Karpas-422 (cell line): ENCODE results near the gene GRM4. TPM values are rescaled to one million over a fixed set of nuclear protein-coding genes. Genes with fewer than 3 reads are reported as not detected.

Source experiments
- DNase-seq: peaks from one replicate; pipeline ENCODE4 v3.0.0-alpha.2; 2015
- H2AFZ ChIP-seq: fragments of 200-600 bp; sonication (generic); 2 replicates; pipeline ENCODE4 v1.6.1; 2014; ENCODE audit warnings: antibody characterized with exemption, low read length, mixed read lengths
- H3K27ac ChIP-seq: fragments of 200-600 bp; sonication (generic); 2 replicates; pipeline ENCODE4 v1.5.1; 2014; ENCODE audit warnings: mild to moderate bottlenecking, low read length, moderate library complexity
- H3K27me3 ChIP-seq: fragments of 200-600 bp; sonication (generic); 2 replicates; pipeline ENCODE4 v1.6.1; 2014; ENCODE audit warnings: low read length, mixed read lengths
- H3K36me3 ChIP-seq: fragments of 200-600 bp; sonication (generic); 2 replicates; pipeline ENCODE4 v1.6.1; 2014; ENCODE audit warnings: low read length, mixed read lengths; ENCODE audit not compliant: insufficient read depth
- H3K4me1 ChIP-seq: fragments of 200-600 bp; sonication (generic); 2 replicates; pipeline ENCODE4 v1.6.1; 2014; ENCODE audit warnings: mild to moderate bottlenecking, low read length, mixed read lengths
- H3K4me2 ChIP-seq: fragments of 200-600 bp; sonication (generic); 2 replicates; pipeline ENCODE4 v1.6.1; 2014; ENCODE audit warnings: low read length, low read depth, mild to moderate bottlenecking; ENCODE audit not compliant: poor library complexity, severe bottlenecking
- H3K4me3 ChIP-seq: fragments of 200-600 bp; sonication (generic); 2 replicates; pipeline ENCODE4 v1.5.1; 2014; ENCODE audit warnings: mild to moderate bottlenecking, antibody characterized with exemption, low read length, mixed read lengths
- H3K79me2 ChIP-seq: fragments of 200-600 bp; sonication (generic); 2 replicates; pipeline ENCODE4 v1.6.1; 2014; ENCODE audit warnings: mild to moderate bottlenecking, low read length, mixed read lengths
- H3K9ac ChIP-seq: fragments of 200-600 bp; sonication (generic); 2 replicates; pipeline ENCODE4 v1.6.0; 2014; ENCODE audit warnings: low read length
- H3K9me2 ChIP-seq: fragments of 200-600 bp; sonication (generic), shearing (Covaris generic); replicated peaks from 2 replicates; pipeline ENCODE4 v1.6.0; 2014; ENCODE audit warnings: mild to moderate bottlenecking, low read length, moderate library complexity; ENCODE audit not compliant: insufficient read depth
- H3K9me3 ChIP-seq: fragments of 300-700, 200-600 bp; sonication (generic); 2 replicates; pipeline ENCODE4 v1.6.1; 2014; ENCODE audit warnings: low read length, mixed read lengths
- H4K20me1 ChIP-seq: fragments of 200-600 bp; sonication (generic); 2 replicates; pipeline ENCODE4 v1.6.1; 2014; ENCODE audit warnings: mild to moderate bottlenecking, antibody characterized with exemption, low read length, low read depth; ENCODE audit not compliant: insufficient read depth
- total RNA-seq: library from RNA; depleted of rRNA; stranded (reverse); fragments of >200 nt; shearing (Covaris generic); gene quantifications from 2 replicates; pipeline ENCODE4 v1.2.3, GENCODE V29; 2014; ENCODE audit warnings: low replicate concordance

Gene GRM4
- total RNA-seq, 1 experiment from 2014 or later = not detected

DNA sequence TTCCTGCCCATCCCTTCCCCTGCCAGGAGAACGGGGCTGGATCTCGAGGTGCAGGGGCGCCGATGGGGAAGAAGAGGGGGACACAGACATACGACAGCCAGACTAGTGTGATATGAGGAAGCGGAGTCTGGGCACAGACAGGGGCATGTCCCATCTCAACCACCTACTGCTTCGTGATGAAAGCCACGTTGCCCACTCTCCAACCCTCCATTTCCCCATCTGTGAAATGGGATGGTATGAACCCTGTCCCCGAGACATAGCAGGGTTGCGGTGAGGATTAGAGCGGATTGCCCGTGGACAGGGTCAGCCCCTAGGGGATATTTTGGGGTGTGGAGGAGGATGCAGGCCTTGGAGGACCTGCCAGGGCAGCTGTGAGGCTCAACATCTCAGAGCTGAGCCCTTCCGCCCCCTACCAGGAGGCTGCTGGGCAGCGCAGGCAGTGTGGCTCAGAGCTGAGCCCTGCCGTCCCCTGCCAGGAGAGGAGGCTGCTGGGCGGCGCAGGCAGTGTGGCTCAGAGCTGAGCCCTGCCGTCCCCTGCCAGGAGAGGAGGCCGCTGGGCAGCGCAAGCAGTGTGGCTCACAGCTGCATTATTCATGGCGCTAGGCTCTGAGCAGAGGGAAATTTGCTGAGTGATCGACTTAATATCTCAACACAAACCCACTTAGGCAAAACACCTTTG, 71.7 kb downstream of the GRM4 start:
- Histone ChIP-seq H3K79me2 (no peaks in the 10 kb centered on the region), H3K9me2 (no peaks in the 10 kb centered on the region), H3K27ac (no peak overlapping the region), H3K27me3 (no peaks in the 10 kb centered on the region), H4K20me1 (no peaks in the 10 kb centered on the region), H3K9me3 (peaks cover 16% of the 10 kb centered on the region), H3K4me2 (no peak overlapping the region), H3K9ac (no peak overlapping the region), H3K36me3 (no peaks in the 10 kb centered on the region), H3K4me3 (no peak overlapping the region), H3K4me1 (no peaks in the 10 kb centered on the region), H2AFZ (no peak overlapping the region)
- no peak for DNase-seq

DNA sequence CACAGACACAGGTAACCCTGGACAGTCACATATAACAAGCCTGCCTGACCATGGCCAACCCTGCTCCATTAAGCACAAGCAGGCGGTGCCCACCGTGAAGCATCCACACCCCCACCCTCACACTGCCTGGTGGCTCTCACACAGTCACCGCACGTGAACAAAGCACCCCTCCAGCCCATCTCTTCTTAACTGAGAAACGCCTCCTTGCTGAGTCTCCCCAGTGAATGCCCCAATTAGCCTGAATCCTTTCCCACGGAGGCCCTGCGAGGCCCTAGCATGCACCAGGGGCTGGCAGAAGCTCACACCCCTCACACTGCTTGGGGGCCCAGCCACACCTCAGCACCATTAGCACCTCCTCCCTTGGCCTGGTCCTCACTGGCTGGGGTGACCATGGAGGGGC, 72.3 kb downstream of the GRM4 start:
- Histone ChIP-seq H3K27me3 (no peaks in the 10 kb centered on the region), H3K36me3 (no peaks in the 10 kb centered on the region), H3K9ac (no peak overlapping the region), H3K9me2 (no peaks in the 10 kb centered on the region), H2AFZ (no peak overlapping the region), H4K20me1 (no peaks in the 10 kb centered on the region), H3K4me3 (no peak overlapping the region), H3K27ac (no peak overlapping the region), H3K4me1 (no peaks in the 10 kb centered on the region), H3K79me2 (no peaks in the 10 kb centered on the region), H3K9me3 (peaks cover 16% of the 10 kb centered on the region), H3K4me2 (no peak overlapping the region)
- DNase-seq = no peak

DNA sequence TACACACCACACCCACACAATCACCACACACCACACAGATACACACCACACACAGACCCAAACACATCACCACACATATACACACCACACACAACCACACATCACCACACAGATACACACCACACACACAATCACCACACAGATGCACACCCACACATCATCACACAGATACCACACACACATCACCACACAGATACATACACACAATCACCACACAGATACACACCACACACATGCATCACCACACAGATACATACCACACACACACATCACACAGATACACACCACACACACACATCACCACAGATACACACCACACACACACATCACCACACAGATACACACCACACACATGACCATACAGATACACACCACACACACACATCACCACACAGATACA, 73.2 kb downstream of the GRM4 start:
- H3K9ac ChIP-seq = no peak overlapping the region
- no peaks in the 10 kb centered on the region for H3K27me3 ChIP-seq
- no peaks in the 10 kb centered on the region for H3K79me2 ChIP-seq
- H3K4me3 ChIP-seq = 0 out of 2 replicates have a peak overlapping the region, but pooled peaks have one; percentile 18
- H3K9me2 ChIP-seq = no peaks in the 10 kb centered on the region
- no peak overlapping the region for H2AFZ ChIP-seq
- no peaks in the 10 kb centered on the region for H3K36me3 ChIP-seq
- peaks cover 16% of the 10 kb centered on the region for H3K9me3 ChIP-seq
- H4K20me1 ChIP-seq = no peaks in the 10 kb centered on the region
- H3K27ac ChIP-seq = no peak overlapping the region
- H3K4me1 ChIP-seq = no peaks in the 10 kb centered on the region
- H3K4me2 ChIP-seq = no peak overlapping the region
- DNase-seq = no peak

DNA sequence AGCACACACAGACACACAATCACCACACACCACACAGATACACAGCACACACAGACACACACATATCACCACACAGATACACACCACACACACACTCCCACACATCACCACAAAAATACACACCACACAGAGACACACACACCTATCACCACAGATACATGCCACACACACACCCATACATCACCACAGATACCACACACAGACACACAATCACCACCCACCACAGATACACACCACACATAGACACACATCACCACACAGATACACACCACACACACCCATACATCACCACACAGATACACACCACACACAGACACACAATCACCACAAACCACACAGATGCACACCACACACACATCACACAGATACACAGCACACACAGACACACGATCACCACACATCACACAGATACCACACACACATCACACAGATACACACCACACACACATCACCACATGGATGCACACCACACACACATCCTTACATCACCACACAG, 74.0 kb downstream of the GRM4 start:
- H3K79me2 ChIP-seq = no peaks in the 10 kb centered on the region
- no peak overlapping the region for H3K9ac ChIP-seq
- no peak overlapping the region for H3K4me3 ChIP-seq
- H3K9me3 ChIP-seq = peaks cover 16% of the 10 kb centered on the region
- no peak overlapping the region for H3K27ac ChIP-seq
- H3K27me3 ChIP-seq = no peaks in the 10 kb centered on the region
- no peaks in the 10 kb centered on the region for H4K20me1 ChIP-seq
- H2AFZ ChIP-seq = no peak overlapping the region
- H3K9me2 ChIP-seq = no peaks in the 10 kb centered on the region
- H3K4me2 ChIP-seq = no peak overlapping the region
- H3K4me1 ChIP-seq = no peaks in the 10 kb centered on the region
- no peaks in the 10 kb centered on the region for H3K36me3 ChIP-seq
- no peak for DNase-seq

DNA sequence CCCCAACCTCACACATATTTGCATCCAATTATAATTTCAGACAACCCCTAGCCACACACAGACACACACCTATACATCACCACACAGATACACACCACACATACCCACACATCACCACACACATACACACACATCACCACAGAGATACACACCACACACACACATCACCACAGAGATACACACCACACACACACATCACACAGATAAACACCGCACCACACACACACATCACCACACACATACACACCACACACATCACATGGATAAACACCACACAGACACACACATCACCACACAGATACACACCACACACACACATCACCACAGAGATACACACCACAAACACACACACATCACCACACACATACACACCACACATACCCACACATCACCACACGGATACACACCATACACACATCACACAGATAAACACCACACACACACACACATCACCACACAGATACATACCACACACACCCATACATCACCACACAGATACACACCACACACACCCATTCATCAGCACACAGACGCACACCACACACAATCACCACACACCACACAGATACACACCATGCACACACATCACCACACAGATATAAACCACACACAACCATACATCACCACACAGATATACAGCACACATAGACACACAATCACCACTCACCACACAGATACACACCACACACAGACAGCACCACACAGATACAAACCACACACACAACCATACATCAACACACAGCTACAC, 74.6 kb downstream of the GRM4 start:
- Histone ChIP-seq H3K4me2 (no peak overlapping the region), H3K79me2 (no peaks in the 10 kb centered on the region), H3K27me3 (no peaks in the 10 kb centered on the region), H4K20me1 (no peaks in the 10 kb centered on the region), H3K36me3 (no peaks in the 10 kb centered on the region), H3K9me2 (no peaks in the 10 kb centered on the region), H3K4me1 (no peaks in the 10 kb centered on the region), H3K4me3 (no peak overlapping the region), H2AFZ (no peak overlapping the region), H3K9ac (no peak overlapping the region), H3K9me3 (peaks cover 16% of the 10 kb centered on the region), H3K27ac (no peak overlapping the region)
- DNase-seq = no peak

DNA sequence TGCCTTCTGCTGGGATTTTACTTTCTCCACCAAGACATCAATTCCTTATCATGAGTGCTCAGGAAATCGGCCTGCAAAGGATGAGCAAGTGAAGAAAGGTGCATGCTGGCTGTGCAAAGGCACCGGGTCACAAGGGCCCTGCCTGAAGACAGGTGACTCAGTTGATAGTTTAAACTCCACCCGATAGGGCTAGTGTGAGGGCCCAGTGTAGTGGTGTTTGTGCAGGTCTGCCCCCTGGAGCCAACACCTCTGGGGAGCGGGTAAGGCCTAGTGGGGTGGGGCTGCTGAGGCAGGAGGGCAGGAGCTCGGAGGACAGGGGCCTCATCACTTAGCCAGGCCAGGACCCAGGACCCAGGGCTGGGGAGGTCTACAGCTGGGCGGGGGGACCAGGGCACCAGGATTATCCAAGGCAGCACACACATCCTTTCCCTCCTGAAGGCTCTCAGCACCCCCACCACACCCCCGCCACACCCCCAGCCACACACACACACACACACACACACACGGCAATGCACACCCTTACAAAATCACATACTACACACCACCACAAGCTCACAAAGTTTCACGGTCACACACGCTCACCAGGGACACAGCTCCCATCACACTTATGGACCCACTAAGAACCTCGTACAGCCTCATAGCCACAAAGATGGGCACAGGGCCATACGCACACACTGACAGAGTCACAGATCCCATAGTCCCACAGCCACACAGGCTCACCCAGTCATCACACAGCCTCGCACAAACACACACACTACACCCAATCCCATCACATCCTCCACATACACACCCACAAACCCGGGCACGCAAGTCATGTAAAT, 75.4 kb downstream of the GRM4 start:
- H3K79me2 ChIP-seq = no peaks in the 10 kb centered on the region
- no peak overlapping the region for H3K9ac ChIP-seq
- no peaks in the 10 kb centered on the region for H4K20me1 ChIP-seq
- H2AFZ ChIP-seq = no peak overlapping the region
- H3K36me3 ChIP-seq = no peaks in the 10 kb centered on the region
- no peak for DNase-seq
- H3K9me2 ChIP-seq = no peaks in the 10 kb centered on the region
- no peaks in the 10 kb centered on the region for H3K27me3 ChIP-seq
- no peak overlapping the region for H3K27ac ChIP-seq
- no peak overlapping the region for H3K4me2 ChIP-seq
- no peak overlapping the region for H3K4me3 ChIP-seq
- H3K4me1 ChIP-seq = no peaks in the 10 kb centered on the region
- peaks cover 16% of the 10 kb centered on the region for H3K9me3 ChIP-seq

DNA sequence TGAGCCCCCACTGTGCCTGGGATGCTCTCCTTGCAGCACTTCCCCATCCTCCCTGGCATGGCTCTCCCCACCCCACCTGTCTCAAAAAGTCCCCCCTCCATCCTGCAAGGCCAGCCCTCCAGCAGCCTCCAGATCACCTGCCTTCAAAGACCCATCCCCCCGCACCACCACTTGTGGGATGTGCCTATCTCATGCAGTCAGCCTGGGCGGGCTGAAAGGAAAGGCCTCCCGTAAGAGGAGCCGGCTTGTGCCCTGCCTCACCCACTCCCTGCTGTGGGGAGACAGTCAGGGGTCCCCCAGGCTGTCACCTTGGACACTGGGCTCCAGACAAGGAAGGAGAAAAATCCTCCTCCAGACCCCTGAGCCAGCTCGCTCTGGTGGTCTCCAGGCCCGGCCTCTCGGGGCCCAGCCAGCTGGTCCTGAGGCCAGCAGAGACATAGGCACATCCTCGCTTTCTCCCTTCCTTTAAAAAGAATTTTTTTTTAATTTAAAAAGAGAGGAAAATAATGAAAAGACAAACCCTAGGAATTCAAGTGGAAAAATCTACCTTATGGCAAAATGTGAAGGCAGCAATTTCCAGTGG, 77.3 kb downstream of the GRM4 start:
- no peak overlapping the region for H3K27ac ChIP-seq
- H3K9me2 ChIP-seq = no peaks in the 10 kb centered on the region
- H3K79me2 ChIP-seq = no peaks in the 10 kb centered on the region
- H3K4me3 ChIP-seq = no peak overlapping the region
- H3K27me3 ChIP-seq = no peaks in the 10 kb centered on the region
- no peak overlapping the region for H3K9ac ChIP-seq
- no peaks in the 10 kb centered on the region for H3K36me3 ChIP-seq
- DNase-seq = no peak
- no peak overlapping the region for H2AFZ ChIP-seq
- H3K9me3 ChIP-seq = peaks cover 16% of the 10 kb centered on the region
- H3K4me2 ChIP-seq = no peak overlapping the region
- H3K4me1 ChIP-seq = no peaks in the 10 kb centered on the region
- no peaks in the 10 kb centered on the region for H4K20me1 ChIP-seq

- H3K36me3 ChIP-seq = no peaks in the 10 kb centered on the region
- peak; percentile 63 for DNase-seq
Observed at GRCh38 chr6:34067814-34068213, 78.1 kb downstream of the GRM4 start.

More at GRCh38 chr6:34067814-34068213, 78.1 kb downstream of the GRM4 start:
- Histone ChIP-seq H3K4me3 (no peak overlapping the region), H3K9me3 (peaks cover 14% of the 10 kb centered on the region), H3K4me2 (no peak overlapping the region), H3K79me2 (no peaks in the 10 kb centered on the region), H4K20me1 (no peaks in the 10 kb centered on the region), H3K9me2 (no peaks in the 10 kb centered on the region), H3K27ac (no peak overlapping the region), H3K9ac (no peak overlapping the region), H2AFZ (no peak overlapping the region), H3K4me1 (no peaks in the 10 kb centered on the region), H3K27me3 (no peaks in the 10 kb centered on the region)
